HG02885 (cell line): ENCODE results near the gene C2CD4C.
"Not testable (repeated sequence)": the region's sequence is repeated elsewhere in the genome, so short reads cannot be mapped to it uniquely, and the experiment has no call there.

Experiments used
- ATAC-seq: cut with Tn5 transposase; IDR thresholded peaks from one replicate; pipeline ENCODE4 v1.9.1; 2021; ENCODE audit warnings: mild to moderate bottlenecking; ENCODE audit not compliant: unreplicated experiment, poor library complexity

C2CD4C gene

GRCh38 chr19:370641-371330 lies 38.2 kb downstream of the C2CD4C start:
- ATAC-seq = no peak

GRCh38 chr19:369876-370275 lies 39.1 kb downstream of the C2CD4C start:
- ATAC-seq = no peak

DNA sequence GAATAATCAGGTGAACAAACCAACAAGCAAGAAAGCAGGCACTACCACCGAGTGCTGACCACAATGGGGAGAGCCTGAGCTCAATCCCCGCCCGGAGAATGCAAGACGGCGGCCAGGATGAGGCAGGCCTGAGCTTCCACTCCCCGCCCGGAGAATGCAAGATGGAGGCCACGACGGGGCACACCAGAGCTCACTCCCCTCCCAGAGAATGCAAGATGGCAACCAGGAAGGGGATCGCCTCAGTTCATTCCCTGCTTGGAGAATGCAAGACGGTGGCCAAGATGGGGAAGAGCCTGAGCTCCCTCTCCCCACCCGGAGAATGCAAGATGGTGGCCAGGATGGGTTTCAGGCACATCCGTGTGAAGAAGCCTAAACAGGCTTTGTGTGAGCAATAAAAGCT lies 39.7 kb downstream of the C2CD4C start:
- ATAC-seq = no peak

DNA sequence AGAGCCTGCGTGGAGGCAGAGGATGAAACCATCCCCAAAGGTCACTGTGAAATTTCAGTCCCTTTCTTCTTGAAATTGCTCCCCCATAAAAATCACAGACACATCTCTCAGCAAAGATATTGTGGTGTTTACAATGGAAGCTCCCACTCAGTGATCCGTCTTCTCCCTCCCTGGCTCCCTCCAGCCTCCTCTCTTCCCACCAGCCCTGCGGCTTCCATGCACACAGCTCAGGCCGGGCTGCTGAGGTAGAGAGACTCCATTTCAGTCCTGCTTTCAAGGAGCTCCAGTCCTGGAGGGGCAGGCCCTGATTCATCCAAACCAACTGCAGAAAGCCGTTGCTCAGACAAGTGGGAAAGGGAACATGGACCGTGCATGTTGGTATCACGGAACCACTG lies 40.3 kb downstream of the C2CD4C start:
- no peak for ATAC-seq

DNA sequence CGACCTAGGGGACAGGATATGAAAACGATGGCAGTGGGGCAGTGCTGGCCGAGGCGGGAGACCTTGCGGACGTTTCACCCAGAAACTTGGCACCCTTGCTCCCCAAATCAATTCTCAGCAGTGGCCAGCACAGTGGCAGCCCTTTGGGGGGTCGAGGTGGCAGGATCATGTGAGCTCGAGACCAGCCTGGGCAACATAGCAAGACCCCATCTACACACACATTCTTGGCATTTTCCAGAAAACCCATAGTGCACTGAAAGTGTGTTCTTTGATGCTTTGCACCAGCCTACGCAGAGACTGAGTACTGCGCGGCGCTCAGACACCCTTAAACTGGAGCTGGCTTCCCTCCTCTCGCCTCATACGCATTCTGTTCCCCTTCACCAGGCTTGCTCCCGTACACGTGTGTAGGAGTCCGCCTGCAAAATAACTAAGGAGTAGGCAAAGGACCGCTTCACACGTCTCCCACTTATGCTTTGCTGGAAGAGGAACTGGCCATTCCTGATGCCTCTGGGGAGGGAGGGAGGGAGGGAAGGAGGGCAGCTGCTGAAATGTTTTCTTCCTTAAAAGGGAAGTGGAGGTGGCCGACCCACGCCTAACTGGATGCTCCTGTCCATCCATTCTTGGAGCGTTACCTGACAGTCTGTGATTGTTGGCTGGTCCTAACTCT lies 40.9 kb downstream of the C2CD4C start:
- ATAC-seq = no peak

GRCh38 chr19:367561-367960 lies 41.4 kb downstream of the C2CD4C start:
- ATAC-seq = no peak

GRCh38 chr19:366951-367350 lies 42.0 kb downstream of the C2CD4C start:
- ATAC-seq = no peak

DNA sequence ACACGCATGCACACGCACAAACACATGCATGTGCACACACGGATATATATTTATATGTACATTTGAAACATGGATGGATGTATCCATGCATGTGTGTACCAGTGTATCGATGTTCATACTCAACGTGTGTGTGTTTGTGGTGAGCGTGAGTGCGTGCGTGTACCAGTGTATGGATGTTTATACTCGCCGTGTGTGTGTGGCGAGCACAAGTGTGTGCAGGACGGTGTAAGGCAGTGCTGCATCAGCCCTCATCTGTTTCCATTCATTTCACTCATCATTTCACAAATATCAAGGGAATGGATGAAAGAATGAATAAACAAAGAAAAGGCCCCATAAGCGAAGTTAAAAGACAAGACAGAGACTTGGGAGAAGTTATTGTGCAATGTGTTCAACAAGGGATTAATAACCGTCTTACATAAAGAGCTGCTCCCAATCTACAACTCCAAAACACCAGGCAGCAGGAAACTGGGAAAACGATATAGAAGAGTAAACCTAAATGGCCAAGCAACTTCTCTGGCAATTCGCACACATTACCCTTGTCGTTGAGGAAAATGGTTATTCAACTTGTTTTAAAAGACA lies 42.7 kb downstream of the C2CD4C start:
- ATAC-seq = no peak

DNA sequence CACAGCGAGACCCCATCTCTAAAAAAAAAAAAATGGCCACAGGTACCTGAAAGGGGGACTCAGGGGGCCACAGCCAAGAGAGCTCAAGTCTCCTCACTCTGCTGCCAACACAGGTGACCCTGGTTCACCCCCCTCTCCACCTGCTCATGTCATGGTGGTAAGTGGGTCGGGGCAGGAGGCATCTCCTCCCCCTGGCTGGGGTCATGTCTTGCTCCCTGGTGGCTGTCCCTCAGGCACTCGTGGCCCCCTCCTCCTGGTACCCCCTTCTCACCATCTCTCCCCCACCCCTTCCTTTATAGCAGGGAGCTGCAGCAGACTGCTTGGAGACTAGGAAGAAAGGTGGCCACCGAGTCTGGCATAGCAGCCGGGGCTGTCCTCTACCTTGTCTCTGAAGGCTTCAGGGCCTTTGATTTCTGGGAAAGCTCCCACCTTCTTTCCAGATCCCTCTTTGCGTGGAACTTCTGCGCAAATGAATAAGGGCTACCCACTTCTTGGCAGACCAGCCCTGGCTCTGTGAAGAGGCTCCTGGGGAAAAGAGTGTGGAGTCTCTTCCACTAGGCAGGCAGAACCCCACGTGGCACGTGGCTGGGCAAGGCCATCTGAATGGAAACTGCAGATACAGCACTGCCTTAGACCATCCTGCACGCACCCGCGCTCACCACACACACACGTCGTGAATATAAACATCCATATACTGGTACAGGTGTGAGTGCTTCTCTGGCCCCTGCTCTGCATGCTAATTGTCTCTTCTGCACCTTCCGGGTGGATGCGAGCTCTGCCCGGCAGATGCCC lies 44.3 kb downstream of the C2CD4C start:
- ATAC-seq = no peak

DNA sequence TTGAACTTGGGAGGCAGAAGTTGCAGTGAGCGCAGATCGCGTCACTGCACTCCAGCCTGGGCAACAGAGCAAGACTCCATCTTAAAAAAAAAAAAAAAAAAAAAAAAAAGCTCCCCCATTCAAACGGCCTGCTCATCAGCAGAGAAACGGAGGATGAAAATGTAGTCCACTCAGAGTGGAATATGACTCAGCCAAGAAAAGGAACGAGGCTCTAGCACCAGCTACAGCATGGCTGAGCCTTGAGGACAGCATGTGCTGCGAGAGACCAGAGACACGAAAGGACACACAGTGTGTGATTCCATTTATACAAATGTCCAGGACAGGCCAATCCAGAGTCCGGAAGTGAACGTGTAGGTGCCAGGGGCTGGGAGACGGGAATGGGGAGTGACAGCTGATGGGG lies 46.3 kb downstream of the C2CD4C start:
- ATAC-seq = no peak

DNA sequence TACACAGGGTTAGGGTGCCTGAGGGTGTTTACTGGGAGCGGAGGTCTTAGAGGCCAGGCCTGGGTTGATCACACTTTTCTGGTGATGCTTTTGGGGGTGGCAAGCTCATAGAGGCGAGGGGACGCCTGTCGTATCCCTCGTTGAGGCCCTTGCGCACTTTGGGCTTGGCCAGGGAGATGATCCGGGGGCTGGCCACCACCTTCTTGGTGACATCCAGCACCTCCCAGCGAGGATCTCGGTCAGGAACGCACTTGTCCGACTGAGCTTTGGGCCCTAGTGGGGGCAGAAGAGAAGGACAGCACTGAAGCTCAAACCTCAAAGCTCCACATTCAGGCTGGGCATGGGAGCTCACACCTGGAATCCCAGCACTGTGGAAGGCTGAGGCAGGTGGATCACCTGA lies 46.8 kb downstream of the C2CD4C start:
- ATAC-seq = no peak

GRCh38 chr19:359653-359925 lies 49.4 kb downstream of the C2CD4C start:
- no peak for ATAC-seq

GRCh38 chr19:355536-355935 lies 53.4 kb downstream of the C2CD4C start:
- ATAC-seq = not testable (repeated sequence)
